OCI-LY1 (cell line): ENCODE data around the gene SLC22A9.

Experiments
- H2AFZ ChIP-seq: fragments of 200-600 bp; sonication (generic), shearing (Covaris generic); 2 replicates; pipeline ENCODE4 v1.6.0; 2014; ENCODE audit warnings: antibody characterized with exemption, mild to moderate bottlenecking, low read length
- H3F3A ChIP-seq: fragments of 200-600 bp; sonication (generic), shearing (Covaris generic); 2 replicates; pipeline ENCODE4 v1.6.0; 2014; ENCODE audit warnings: mild to moderate bottlenecking, antibody characterized with exemption, low read length, moderate library complexity; ENCODE audit not compliant: insufficient read depth
- H3K27ac ChIP-seq: fragments of 200-600 bp; sonication (generic); 2 replicates; pipeline ENCODE4 v1.5.1; 2014; ENCODE audit warnings: low read length, mixed run types, mild to moderate bottlenecking, low read depth; ENCODE audit not compliant: poor library complexity, severe bottlenecking
- H3K27me3 ChIP-seq: fragments of 200-600 bp; sonication (generic); 2 replicates; pipeline ENCODE4 v1.6.0; 2014; ENCODE audit warnings: antibody characterized with exemption, mild to moderate bottlenecking, low read length, moderate library complexity; ENCODE audit not compliant: insufficient read depth
- H3K36me3 ChIP-seq: fragments of 200-600 bp; sonication (generic); 2 replicates; pipeline ENCODE4 v1.6.1; 2014; ENCODE audit warnings: mild to moderate bottlenecking, antibody characterized with exemption, low read length, moderate library complexity, mixed read lengths; ENCODE audit not compliant: insufficient read depth
- H3K4me1 ChIP-seq: fragments of 200-600 bp; sonication (generic); 2 replicates; pipeline ENCODE4 v1.5.1; 2014; ENCODE audit warnings: mild to moderate bottlenecking, low read length, moderate library complexity; ENCODE audit not compliant: insufficient read depth, severe bottlenecking
- H3K4me2 ChIP-seq: fragments of 200-600 bp; sonication (generic), shearing (Covaris generic); 2 replicates; pipeline ENCODE4 v1.6.1; 2014; ENCODE audit warnings: low read length
- H3K4me3 ChIP-seq: fragments of 200-600 bp; sonication (generic); 2 replicates; pipeline ENCODE4 v1.5.1; 2014; ENCODE audit warnings: low read length, low read depth, mild to moderate bottlenecking, mixed read lengths; ENCODE audit not compliant: poor library complexity, severe bottlenecking
- H3K79me2 ChIP-seq: fragments of 200-600 bp; shearing (Covaris generic); 2 replicates; pipeline ENCODE4 v1.6.1; 2016; ENCODE audit warnings: mixed run types, low read length, mixed read lengths; ENCODE audit not compliant: insufficient read depth
- H3K9ac ChIP-seq: fragments of 200-600 bp; sonication (generic), shearing (Covaris generic); 2 replicates; pipeline ENCODE4 v1.6.1; 2014; ENCODE audit warnings: mild to moderate bottlenecking, low read length, mixed read lengths
- H3K9me2 ChIP-seq: fragments of 200-600 bp; sonication (generic), shearing (Covaris generic); 2 replicates; pipeline ENCODE4 v1.6.1; 2014; ENCODE audit warnings: low read depth, mild to moderate bottlenecking, low read length, mixed read lengths
- H3K9me3 ChIP-seq: fragments of 200-600 bp; shearing (Covaris generic); 2 replicates; pipeline ENCODE4 v1.6.1; 2014; ENCODE audit warnings: low read length, mixed read lengths
- H4K20me1 ChIP-seq: fragments of 200-600 bp; sonication (generic), shearing (Covaris generic); 2 replicates; pipeline ENCODE4 v1.6.0; 2016; ENCODE audit warnings: mild to moderate bottlenecking, low read length; ENCODE audit not compliant: insufficient read depth
- EZH2 ChIP-seq: fragments of 200-600 bp; sonication (generic), shearing (Covaris generic); IDR thresholded peaks from 2 replicates; pipeline ENCODE4 v1.8.0; 2017; ENCODE audit warnings: borderline replicate concordance, mixed run types, mild to moderate bottlenecking, antibody characterized with exemption, low read length, moderate library complexity, mixed read lengths
- TF ChIP-seq, protein P1 (sequence below): fragments of 200-600 bp; sonication (generic), shearing (Covaris generic); IDR thresholded peaks from 2 replicates; pipeline ENCODE4 v1.5.1; 2017; ENCODE audit warnings: mild to moderate bottlenecking, antibody characterized with exemption, low read length, moderate library complexity, mixed read lengths

SLC22A9 gene

DNA sequence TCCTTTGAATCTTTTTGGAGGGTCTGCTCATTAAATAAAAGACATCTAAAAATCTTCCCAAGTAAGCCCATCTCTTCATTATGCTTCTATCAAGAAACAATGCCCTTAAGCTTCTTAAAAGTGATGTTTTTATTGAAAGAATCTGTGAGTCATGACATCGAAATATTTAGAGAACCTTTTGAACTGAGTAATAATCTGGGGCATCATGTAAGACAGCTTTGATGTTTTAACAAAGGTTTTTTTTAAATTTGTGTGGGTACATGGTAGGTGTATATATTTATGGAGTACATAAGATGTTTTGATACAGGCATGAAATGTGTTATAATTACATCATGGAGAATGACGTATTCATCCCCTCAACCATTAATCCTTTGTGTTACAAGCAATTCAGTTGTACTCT is 74.6 kb downstream of the SLC22A9 start:
- Histone ChIP-seq H3K27me3 (no peaks in the 10 kb centered on the region), H3K27ac (no peak overlapping the region), H3K79me2 (no peaks in the 10 kb centered on the region), H3K4me2 (no peak overlapping the region), H3K4me1 (no peaks in the 10 kb centered on the region), H3F3A (no peaks in the 10 kb centered on the region), H3K9ac (no peak overlapping the region), H4K20me1 (no peaks in the 10 kb centered on the region), H3K4me3 (no peak overlapping the region), H3K9me2 (no peaks in the 10 kb centered on the region), H3K36me3 (no peaks in the 10 kb centered on the region), H3K9me3 (no peaks in the 10 kb centered on the region), H2AFZ (no peak overlapping the region)
- TF ChIP-seq, protein P1, sequence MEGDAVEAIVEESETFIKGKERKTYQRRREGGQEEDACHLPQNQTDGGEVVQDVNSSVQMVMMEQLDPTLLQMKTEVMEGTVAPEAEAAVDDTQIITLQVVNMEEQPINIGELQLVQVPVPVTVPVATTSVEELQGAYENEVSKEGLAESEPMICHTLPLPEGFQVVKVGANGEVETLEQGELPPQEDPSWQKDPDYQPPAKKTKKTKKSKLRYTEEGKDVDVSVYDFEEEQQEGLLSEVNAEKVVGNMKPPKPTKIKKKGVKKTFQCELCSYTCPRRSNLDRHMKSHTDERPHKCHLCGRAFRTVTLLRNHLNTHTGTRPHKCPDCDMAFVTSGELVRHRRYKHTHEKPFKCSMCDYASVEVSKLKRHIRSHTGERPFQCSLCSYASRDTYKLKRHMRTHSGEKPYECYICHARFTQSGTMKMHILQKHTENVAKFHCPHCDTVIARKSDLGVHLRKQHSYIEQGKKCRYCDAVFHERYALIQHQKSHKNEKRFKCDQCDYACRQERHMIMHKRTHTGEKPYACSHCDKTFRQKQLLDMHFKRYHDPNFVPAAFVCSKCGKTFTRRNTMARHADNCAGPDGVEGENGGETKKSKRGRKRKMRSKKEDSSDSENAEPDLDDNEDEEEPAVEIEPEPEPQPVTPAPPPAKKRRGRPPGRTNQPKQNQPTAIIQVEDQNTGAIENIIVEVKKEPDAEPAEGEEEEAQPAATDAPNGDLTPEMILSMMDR: no peak
- no peak for TF ChIP-seq EZH2

DNA sequence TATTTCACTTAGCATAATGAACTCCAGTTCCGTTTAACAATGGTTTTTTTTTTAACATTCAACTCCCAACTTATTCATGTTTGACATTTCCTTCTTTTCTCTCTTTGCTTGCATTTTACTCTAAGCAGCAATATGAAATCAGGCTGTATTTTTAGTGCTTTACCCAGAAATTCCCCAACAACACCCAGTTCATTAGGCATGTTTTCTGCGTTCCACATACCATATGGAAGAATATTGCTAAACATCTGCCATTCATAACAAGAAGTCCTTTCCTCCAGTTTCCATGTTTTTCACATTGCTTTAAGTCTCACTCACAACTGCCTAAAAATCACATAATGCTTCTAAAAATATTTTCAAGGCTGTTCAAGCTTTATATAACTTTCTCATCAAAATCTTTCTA is 75.5 kb downstream of the SLC22A9 start:
- no peak for TF ChIP-seq EZH2
- TF ChIP-seq, protein P1: no peak
- H3K4me1 ChIP-seq: no peaks in the 10 kb centered on the region
- no peaks in the 10 kb centered on the region for H3F3A ChIP-seq
- no peak overlapping the region for H3K9ac ChIP-seq
- H3K9me2 ChIP-seq: no peaks in the 10 kb centered on the region
- H4K20me1 ChIP-seq: no peaks in the 10 kb centered on the region
- H3K79me2 ChIP-seq: no peaks in the 10 kb centered on the region
- H3K9me3 ChIP-seq: no peaks in the 10 kb centered on the region
- no peak overlapping the region for H3K27ac ChIP-seq
- H2AFZ ChIP-seq: no peak overlapping the region
- H3K4me2 ChIP-seq: no peak overlapping the region
- H3K36me3 ChIP-seq: no peaks in the 10 kb centered on the region
- H3K27me3 ChIP-seq: no peaks in the 10 kb centered on the region
- no peak overlapping the region for H3K4me3 ChIP-seq

DNA sequence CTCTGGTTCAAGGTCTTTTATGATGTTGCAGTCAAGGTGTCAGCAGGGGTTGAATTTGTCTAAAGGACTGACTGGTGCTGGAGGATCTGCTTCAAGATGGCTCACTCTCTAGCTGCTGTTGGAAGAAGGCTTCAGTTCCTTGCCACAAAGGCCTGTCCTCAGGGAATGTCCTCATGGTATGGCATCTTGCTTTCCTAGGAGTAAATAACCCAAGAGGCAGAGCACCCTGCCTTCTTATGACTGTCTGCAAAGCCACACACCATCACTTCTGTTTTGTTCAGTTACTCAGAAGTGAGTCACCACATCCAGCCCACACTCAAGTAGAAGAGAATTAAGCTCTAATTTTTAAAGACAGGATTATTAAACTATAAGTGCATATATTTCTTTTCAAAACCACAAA is 76.1 kb downstream of the SLC22A9 start:
- no peak overlapping the region for H3K27ac ChIP-seq
- H3K79me2 ChIP-seq: no peaks in the 10 kb centered on the region
- H3K9me2 ChIP-seq: no peaks in the 10 kb centered on the region
- H3K36me3 ChIP-seq: no peaks in the 10 kb centered on the region
- H3K4me1 ChIP-seq: no peaks in the 10 kb centered on the region
- no peak overlapping the region for H3K4me2 ChIP-seq
- H3K27me3 ChIP-seq: no peaks in the 10 kb centered on the region
- TF ChIP-seq, protein P1: no peak
- no peak for TF ChIP-seq EZH2
- no peak overlapping the region for H3K9ac ChIP-seq
- H3F3A ChIP-seq: no peaks in the 10 kb centered on the region
- H3K9me3 ChIP-seq: no peaks in the 10 kb centered on the region
- no peaks in the 10 kb centered on the region for H4K20me1 ChIP-seq
- no peak overlapping the region for H2AFZ ChIP-seq
- H3K4me3 ChIP-seq: no peak overlapping the region
